GM12891 (cell line): ENCODE data around the gene JADE2.

Experiments used
- PAX5 ChIP-seq: IDR thresholded peaks from 2 replicates; pipeline ENCODE4 v1.6.1; 2011; ENCODE audit warnings: low read length, moderate library complexity, mild to moderate bottlenecking; ENCODE audit not compliant: insufficient read depth, severe bottlenecking
- POLR2A ChIP-seq: IDR thresholded peaks from 2 replicates; pipeline ENCODE4 v1.6.1; 2011; ENCODE audit warnings: low read depth, low read length, control low read depth
- POLR2AphosphoS5 ChIP-seq: IDR thresholded peaks from 2 replicates; pipeline ENCODE4 v1.6.1; 2011; ENCODE audit warnings: low read depth, low read length, control low read depth
- POU2F2 ChIP-seq: IDR thresholded peaks from 2 replicates; pipeline ENCODE4 v1.6.1; 2011; ENCODE audit warnings: low read depth, mild to moderate bottlenecking, control low read depth, low read length, moderate library complexity
- SPI1 ChIP-seq: IDR thresholded peaks from 2 replicates; pipeline ENCODE4 v1.6.1; 2011; ENCODE audit warnings: low read depth, low read length, control low read depth
- TAF1 ChIP-seq: IDR thresholded peaks from 2 replicates; pipeline ENCODE4 v1.6.1; 2011; ENCODE audit warnings: low read depth, low read length, control low read depth

GRCh38 chr5:134559672-134560071, 34.2 kb downstream of the JADE2 start:
- no peak for TF ChIP-seq POLR2A
- no peak for TF ChIP-seq POLR2AphosphoS5
- TF ChIP-seq SPI1 = no peak
- TF ChIP-seq PAX5 = no peak
- TF ChIP-seq TAF1 = no peak
- TF ChIP-seq POU2F2 = no peak
